ENCODE data around the gene FAM131B.
"Not testable (repeated sequence)": the region's sequence is repeated elsewhere in the genome, so short reads cannot be mapped to it uniquely, and the experiment has no call there.

FAM131B gene

DNA sequence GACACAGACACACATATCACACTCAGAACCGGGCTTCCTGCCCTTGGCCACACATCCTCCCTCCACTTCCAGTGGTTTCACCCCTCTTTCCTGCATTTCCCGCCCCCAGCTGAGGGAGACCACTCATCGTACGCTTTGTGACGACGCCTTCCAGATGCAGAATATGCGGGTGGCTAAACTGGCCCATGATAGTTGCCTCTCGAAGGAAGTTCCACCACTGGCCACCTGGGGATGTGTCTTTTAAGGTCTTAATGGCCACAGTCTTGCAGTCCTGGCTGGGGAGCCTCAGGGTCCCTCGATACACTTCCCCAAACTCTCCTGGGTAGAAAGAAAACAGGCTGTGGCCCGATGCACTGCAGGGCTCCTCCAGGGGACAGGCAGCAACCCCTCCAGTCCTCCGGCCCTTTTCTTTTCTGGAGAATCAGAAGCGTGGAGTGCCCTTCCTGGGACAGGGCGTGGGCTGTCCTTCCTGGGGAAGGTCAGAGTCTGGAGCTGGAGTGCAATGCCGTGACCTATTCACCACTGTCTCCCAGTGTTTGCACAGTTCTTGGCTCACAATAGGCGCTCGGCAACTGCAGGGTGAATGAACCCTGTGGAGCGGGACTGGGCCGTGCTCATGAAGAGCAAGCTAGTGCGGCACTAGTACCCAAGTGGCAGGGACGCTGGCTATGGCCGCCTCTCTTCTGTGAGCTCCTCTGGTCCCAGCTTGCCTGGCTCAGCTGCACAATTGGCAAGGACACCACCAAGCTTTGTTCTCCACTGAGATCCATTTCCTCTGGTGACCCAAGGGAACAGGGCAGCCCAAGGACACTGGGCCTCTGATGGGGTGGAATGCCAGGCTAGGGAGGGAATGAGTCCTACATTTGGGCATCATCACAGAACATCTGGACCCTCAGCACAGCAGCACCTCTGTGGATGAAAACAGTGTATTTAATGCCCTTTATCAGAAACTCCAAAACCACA is 33.0 kb upstream of the FAM131B start:
- H3K4me3 ChIP-seq (ENCODE audit: low read depth, low read length): no peak overlapping the region

DNA sequence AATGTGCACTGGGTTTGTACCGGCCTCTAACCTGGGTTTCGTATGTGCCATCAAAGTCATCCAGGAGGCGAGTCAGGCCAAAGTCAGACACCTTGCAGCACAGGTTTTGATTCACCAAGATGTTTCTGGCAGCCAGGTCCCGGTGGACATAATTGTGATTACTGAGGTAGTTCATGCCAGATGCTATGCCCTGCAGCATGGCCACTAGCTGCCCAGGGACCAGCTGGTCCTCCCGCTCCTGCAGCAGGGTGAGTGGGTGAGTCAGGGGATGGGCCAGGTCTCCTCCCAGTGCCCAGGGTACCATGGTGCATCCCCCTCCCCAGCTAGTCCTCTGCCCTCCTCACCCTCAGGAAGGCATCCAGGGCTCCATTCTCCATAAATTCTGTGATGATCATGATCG is 32.3 kb upstream of the FAM131B start:
- no peak overlapping the region for H3K4me3 ChIP-seq (ENCODE audit: low read depth, low read length)

GRCh38 chr7:143394068-143394467 is 31.6 kb upstream of the FAM131B start:
- no peak overlapping the region for H3K4me3 ChIP-seq (ENCODE audit: low read depth, low read length)

DNA sequence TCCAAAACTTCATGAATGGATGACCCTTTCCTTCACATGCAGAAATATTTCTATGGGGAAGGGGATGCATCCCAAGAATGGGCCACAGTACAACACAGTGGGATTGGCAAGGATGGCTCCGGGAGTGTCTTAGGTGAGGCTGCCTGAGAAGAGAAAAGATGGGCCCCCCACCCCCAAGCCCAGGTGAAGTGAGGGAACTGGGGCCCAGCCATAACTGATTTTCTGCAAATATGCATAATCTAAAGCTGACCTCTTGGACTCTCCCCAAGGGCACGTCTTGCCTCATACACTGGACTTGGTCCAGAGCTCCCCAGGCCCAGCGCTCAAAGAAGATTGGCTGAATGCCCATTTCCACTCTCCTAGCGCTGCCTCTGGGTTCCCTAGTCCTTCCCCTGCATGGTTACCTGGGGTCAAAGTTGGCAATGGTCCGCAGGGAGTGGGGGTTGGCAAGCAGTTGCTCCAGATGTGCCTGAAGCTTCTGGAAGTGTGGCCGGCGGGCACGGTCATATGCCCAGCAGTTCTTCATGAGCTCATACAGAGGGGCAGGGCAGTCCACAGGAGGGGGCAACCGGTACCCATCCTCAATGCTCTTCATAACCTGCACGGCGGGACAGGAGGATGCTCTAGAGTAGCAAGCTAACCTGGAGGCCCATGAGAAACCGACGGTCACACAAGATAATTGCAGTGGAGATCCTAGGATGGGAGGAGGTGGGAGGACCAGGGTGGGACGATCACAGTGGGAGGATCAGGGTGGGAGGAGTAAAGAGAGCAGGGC is 30.9 kb upstream of the FAM131B start:
- no peak overlapping the region for H3K4me3 ChIP-seq (ENCODE audit: low read depth, low read length)

DNA sequence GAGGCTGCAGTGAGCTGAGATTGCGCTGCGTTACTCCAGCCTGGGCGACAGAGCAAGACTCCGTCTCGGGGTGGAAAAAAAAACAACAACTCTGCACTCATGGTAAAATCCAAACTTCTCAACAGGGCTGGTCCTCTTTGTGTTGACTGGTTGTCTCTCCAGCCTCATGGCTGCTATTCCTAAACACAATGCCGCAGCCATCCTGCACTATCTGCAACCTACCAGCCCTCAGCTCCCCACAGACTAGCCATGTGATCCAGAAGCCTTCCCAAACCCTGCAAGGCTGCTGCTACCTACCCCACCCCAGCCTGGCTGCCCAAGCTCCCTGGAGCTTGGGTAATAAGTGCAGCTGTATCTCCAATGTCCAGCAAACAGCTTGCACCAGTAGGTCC is 30.4 kb upstream of the FAM131B start:
- H3K4me3 ChIP-seq (ENCODE audit: low read depth, low read length): no peak overlapping the region

DNA sequence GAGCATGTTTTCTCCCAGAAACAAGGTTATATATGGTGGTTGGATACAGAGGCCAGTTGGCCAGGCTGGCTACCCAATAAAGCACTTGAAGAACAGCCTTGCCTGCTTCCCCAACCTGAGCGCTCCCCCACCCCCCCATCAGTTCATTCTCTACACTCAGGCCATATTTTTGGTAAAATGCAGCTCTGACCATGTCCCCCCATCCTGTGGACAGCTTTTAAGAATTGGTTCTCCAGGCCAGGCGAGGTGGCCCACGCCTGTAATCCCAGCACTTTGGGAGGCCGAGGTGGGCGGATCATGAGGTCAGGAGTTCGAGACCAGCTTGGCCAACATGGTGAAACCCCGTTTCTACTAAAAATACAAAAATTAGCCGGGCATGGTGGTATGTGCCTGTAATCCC is 29.9 kb upstream of the FAM131B start:
- H3K4me3 ChIP-seq (ENCODE audit: low read depth, low read length): not testable (repeated sequence)

DNA sequence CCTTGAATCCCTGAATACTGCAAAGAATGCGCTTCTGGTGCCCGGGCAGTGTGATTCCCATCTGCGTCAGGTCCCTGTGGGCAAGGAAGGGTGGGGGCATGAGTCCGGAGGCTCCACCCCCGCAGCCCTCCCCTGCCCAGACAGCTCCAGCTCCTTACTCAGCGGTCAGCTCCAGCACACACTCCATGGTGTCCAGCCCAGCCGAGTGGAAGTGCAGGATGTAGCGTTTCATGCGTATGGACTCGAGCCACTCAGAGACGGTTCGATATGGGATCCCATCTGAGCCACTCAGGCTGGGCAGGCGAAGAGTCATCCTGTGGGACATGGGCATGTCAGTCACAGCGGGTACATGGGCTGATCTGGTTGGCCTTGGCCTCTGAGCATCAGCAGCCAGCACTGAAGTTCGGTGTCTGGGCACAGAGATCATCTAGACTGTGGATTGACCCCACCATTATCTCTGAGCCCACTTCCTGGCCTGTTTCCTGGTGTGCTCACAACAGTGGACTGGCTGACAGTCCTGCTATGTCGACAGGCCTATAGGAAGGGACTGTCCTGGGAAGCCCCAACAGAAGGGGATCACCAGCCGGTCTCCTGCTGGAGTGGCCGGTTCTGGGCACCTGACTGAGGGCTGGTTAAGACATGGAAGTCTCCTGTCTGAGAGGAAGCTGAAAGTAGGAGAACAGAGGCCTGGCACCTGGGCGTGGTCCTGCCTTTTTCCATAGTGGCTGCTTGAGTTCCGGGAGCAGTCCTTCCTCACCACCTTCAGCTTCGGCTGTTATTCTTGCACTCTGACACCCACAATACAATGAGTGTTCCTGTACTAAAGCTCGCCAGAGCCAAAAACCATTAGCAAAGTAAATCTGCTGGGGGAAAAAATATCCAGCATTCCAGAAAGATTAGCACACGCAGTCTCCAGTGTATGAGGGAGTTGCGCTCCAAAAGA is 29.2 kb upstream of the FAM131B start:
- H3K4me3 ChIP-seq (ENCODE audit: low read depth, low read length): no peak overlapping the region

DNA sequence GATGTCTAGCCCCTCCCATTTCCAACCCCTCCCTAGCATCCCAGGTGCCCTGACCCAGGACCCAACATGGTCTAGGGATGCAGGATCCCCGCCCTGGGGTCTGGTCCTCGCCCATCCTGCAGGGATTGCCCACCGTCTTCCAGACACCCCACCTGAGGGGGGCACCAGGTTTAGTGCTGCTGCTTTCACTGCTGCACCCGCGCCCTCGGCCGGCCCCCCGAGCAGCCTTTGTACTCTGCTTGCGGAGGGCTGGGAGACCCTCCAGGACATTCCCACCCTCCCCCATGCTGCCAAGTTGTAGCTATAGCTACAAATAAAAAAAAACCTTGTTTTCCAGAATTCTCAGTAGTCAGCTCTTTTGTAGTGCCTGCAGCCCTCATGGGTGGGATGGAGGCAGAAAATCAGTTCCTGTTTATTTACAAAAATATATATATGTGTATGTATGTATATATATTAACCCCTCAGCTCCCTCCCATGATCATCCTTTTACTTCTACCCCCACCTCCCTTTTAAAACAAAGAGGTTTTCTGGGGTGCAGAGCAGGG is 28.3 kb upstream of the FAM131B start:
- no peak overlapping the region for H3K4me3 ChIP-seq (ENCODE audit: low read depth, low read length)

- H3K4me3 ChIP-seq (ENCODE audit: low read depth, low read length): no peak overlapping the region
Observed at GRCh38 chr7:143390104-143390772, 27.7 kb upstream of the FAM131B start.

DNA sequence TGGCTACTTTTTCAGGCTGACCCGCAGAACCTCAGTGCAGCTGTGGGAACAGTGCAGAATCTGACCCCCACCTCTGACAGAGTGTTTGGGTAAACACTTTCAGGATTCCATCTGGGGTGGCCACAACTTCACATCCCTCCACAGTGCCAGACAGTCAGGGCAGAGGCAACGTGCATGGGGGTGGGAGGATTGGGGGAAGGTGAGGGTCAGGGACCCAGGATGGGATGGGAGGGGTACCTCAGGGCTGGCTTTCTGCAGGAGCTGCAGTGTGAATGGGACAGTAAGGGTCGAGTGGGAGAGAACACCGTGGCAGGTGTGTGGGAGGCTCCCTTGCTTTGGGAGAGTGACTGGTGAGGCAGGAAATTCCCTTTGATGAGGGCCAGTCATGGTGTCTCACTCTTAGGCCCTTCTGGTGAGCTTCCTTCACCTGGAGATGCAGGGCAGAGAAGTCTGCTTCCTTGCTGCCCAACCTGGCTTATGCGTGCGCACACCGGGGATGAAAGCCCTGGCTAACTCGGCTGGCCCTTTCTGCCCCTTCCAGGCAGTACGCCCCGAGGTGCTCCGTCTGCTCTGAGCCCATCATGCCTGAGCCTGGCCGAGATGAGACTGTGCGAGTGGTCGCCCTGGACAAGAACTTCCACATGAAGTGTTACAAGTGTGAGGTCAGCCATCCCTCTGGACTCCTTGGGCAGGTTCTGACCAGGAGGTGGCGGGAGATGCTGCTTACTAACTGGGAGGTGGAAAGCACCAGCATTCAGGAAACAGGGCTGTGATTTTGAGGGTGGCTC is 27.0 kb upstream of the FAM131B start:
- H3K4me3 ChIP-seq (ENCODE audit: low read depth, low read length): no peak overlapping the region

DNA sequence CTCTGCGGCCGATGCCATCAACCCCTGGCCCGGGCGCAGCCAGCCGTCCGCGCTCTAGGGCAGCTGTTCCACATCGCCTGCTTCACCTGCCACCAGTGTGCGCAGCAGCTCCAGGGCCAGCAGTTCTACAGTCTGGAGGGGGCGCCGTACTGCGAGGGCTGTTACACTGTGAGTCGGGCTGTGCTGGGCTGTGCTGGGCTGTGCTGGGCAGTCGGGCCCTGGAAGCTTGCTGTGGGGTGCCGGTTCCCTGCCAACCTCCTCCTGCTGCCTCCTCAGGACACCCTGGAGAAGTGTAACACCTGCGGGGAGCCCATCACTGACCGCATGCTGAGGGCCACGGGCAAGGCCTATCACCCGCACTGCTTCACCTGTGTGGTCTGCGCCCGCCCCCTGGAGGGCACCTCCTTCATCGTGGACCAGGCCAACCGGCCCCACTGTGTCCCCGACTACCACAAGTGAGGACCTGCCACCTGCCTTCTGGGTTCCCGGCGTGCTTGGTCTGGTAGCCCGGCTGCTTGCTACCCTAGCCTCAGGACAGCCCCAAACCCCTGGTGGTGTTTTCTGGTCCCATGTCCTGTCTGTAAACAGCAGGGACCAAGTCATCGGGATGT is 26.1 kb upstream of the FAM131B start:
- no peak overlapping the region for H3K4me3 ChIP-seq (ENCODE audit: low read depth, low read length)

DNA sequence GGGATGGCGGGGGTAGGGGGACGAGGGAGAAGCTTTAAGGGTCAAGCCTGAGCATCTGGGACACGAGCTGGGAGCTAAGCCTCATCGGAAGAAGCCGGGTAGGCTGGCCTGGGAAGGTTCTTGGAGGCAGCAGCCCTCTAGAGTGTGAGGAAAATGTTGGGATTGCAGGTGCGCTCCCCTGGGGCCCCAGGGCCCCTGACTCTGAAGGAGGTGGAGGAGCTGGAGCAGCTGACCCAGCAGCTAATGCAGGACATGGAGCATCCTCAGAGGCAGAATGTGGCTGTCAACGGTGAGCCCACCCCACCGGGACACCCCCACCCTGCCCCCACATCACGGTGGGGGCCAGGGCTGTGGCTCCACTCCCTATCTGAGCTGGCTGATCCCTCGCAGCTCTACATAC is 25.5 kb upstream of the FAM131B start:
- no peak overlapping the region for H3K4me3 ChIP-seq (ENCODE audit: low read depth, low read length)

DNA sequence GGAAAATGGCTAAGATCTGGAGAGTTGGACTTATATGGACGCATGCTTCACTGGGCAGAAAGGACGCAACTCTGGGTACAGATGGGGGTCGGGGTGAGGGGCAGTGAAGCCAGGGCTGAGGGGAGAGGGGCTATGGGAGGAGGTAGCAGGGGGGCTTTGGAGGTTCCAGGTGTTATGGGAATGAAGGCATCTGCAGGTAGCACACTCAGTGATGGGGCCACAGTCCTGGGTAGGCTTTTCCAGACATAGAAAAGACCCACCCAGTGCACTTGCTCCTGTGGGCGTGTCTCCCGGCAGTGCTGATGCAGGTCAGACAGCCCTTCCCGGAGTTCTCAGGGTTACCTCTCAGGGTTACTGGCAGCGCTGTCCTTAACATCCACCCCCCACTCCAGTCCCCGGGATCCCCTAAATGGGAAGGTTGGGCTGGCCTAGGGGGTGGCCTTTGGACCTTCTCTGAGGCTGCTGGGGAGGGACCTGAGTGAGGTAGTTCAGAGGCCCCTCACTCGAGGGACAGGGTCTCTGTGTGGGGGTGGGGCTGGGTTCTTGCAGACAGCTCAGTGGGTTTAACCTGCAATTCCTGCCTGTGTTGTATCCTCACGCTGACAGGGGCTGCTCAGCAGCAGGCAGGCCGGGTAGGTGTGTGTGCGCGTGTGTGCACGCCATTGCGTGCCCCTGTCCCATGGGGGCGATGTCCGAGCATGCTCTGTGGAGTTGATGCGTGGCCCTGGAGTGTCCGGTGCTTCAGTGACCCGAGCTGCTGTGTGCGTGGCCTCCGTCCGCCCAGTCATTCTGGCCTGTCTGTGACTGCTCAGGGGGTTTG is 24.9 kb upstream of the FAM131B start:
- no peak overlapping the region for H3K4me3 ChIP-seq (ENCODE audit: low read depth, low read length)

GRCh38 chr7:143385891-143386781 is 23.6 kb upstream of the FAM131B start:
- H3K4me3 ChIP-seq (ENCODE audit: low read depth, low read length): no peak overlapping the region

GRCh38 chr7:143384661-143385631 is 22.4 kb upstream of the FAM131B start:
- no peak overlapping the region for H3K4me3 ChIP-seq (ENCODE audit: low read depth, low read length)

GRCh38 chr7:143384148-143384547 is 21.6 kb upstream of the FAM131B start:
- H3K4me3 ChIP-seq (ENCODE audit: low read depth, low read length): no peak overlapping the region

Data from iPS-11a (cell line).